GM06990 (cell line): ENCODE results near the gene TEX51.

Experiments used
- DNase-seq: peaks from one replicate; pipeline ENCODE4 v3.0.0-alpha.2; 2011; ENCODE audit not compliant: insufficient read length; ENCODE audit errors: extremely low read depth
- H3K27me3 ChIP-seq: replicated peaks from 2 replicates; pipeline ENCODE4 v1.6.0; 2011; ENCODE audit warnings: low read length; ENCODE audit not compliant: control insufficient read depth, insufficient read depth
- H3K36me3 ChIP-seq: 2 replicates; pipeline ENCODE4 v1.5.1; 2011; ENCODE audit warnings: low read length; ENCODE audit not compliant: control insufficient read depth, insufficient read depth
- H3K4me3 ChIP-seq: replicated peaks from 2 replicates; pipeline ENCODE4 v1.5.1; 2011; ENCODE audit warnings: low read depth, mild to moderate bottlenecking, control low read depth, low read length
- TF ChIP-seq, protein P1 (sequence below): IDR thresholded peaks from 2 replicates; pipeline ENCODE4 v1.5.1; 2011; ENCODE audit warnings: low read length, control low read depth, mild to moderate bottlenecking, inconsistent platforms; ENCODE audit not compliant: insufficient read depth, poor library complexity, severe bottlenecking

The TEX51 gene

DNA sequence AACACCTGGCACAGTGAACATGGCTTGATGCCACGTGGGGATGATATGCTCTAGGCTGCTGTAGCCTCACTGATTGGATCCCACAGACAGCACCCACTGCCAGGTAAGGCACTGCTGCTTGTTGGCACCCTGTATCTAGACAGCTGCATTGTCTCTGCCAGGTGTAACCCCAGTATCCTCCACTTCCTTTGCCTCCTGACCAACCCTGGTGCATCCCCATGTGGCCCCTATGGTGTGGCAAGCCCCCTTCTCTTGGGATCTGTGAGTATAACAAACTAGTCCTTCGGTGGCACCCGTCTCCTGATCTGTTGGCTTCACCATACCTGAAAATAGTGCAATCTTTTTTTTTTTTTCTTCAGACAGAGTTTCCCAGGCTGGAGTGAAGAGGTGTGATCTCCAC lies 11.1 kb downstream of the TEX51 start:
- TF ChIP-seq, protein P1, sequence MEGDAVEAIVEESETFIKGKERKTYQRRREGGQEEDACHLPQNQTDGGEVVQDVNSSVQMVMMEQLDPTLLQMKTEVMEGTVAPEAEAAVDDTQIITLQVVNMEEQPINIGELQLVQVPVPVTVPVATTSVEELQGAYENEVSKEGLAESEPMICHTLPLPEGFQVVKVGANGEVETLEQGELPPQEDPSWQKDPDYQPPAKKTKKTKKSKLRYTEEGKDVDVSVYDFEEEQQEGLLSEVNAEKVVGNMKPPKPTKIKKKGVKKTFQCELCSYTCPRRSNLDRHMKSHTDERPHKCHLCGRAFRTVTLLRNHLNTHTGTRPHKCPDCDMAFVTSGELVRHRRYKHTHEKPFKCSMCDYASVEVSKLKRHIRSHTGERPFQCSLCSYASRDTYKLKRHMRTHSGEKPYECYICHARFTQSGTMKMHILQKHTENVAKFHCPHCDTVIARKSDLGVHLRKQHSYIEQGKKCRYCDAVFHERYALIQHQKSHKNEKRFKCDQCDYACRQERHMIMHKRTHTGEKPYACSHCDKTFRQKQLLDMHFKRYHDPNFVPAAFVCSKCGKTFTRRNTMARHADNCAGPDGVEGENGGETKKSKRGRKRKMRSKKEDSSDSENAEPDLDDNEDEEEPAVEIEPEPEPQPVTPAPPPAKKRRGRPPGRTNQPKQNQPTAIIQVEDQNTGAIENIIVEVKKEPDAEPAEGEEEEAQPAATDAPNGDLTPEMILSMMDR = no peak
- Histone ChIP-seq H3K4me3 (no peak overlapping the region), H3K36me3 (no peaks in the 10 kb centered on the region), H3K27me3 (no peaks in the 10 kb centered on the region)
- DNase-seq = no peak

DNA sequence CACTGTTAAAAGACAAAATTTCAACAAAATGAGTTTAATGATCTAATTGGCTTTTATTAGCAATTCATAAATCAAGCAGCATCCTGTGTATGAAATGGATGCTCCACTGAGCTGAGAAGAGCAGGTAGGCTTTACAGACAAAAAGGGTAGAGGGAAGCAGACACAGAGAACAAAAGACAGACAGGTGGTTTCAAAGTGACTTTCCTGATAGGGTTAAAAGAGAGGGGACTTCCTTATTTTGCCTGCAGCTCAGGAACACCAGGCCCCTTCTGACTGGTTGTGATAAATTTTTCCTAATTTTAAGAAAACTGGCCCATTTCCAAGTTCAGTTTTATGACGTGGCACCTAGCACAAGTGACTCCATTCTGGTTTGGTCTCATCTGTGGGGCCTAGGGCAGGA lies 11.9 kb downstream of the TEX51 start:
- Histone ChIP-seq H3K4me3 (no peak overlapping the region), H3K36me3 (no peaks in the 10 kb centered on the region), H3K27me3 (no peaks in the 10 kb centered on the region)
- no peak for DNase-seq
- TF ChIP-seq, protein P1 = no peak

DNA sequence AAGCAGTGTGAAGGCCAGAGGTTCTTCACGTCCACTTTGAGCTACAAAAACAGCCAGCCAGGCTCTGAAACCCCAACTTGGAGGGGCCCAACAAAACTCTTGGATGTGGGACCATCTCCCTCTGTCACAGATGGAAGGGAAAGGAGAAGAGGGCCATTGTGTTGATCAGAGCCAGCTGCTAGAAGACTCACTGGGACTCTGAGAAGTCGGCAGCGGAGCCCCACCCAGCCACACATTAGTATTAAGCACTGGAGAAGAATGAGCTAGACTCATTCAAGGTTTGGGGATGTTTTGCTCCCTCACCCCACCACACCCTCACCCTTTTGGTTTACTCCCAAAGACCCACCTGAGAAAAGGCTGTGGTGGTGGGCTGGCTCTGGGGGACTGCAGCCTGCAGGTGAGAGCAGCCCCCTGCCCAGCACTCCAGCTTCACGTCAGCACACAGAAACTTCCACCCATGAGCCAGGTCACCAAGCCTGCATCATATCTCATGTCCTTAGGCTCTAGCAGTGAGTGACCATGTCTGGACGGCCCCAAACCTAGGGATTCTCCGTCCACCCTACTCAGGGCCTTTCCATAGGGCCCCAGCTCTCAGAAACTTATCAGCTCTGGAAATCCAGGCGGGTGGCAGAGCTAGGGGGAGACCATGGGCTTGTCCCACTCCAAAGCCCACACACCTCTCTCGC lies 12.6 kb downstream of the TEX51 start:
- Histone ChIP-seq H3K4me3 (no peak overlapping the region), H3K27me3 (no peaks in the 10 kb centered on the region), H3K36me3 (no peaks in the 10 kb centered on the region)
- TF ChIP-seq, protein P1 = no peak
- no peak for DNase-seq

DNA sequence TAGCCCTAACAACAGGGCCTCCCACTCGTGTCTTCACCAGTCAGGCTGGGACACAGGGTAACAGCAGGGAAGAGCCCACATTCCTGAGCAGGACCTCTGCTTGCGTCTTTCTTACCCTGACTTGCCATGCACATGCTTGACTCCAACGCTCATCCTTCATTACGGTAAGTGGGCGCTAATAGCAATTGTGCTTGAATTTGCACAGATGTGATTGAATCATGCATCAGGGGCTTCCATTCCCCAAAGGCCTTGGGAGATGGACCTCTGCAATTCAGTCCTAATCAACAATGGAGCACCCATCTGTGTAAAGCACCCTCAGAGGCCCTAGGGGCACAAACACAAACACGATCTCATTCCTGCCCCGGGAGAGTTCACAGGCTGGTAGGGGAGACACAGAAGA lies 13.5 kb downstream of the TEX51 start:
- TF ChIP-seq, protein P1 = no peak
- Histone ChIP-seq H3K27me3 (no peaks in the 10 kb centered on the region), H3K4me3 (no peak overlapping the region), H3K36me3 (no peaks in the 10 kb centered on the region)
- no peak for DNase-seq

DNA sequence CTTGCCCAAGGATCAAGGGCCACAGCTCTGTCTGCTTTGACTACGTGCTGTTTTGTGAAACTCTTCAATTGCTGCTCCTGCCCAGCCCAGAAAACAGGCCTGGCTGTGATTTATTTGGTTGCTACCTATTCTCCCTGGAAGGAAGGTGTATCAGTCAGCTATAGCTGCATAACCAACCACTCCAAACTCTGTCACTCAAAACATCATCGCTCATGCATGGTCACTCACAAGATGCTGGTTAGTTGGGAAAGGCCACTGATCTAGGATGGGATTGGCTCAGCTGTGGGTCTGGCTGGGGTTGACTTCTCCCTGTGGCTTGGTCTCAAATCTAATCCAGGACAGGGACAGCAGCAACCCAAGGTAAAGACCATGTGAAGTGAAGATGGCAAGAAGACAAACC lies 14.6 kb downstream of the TEX51 start:
- DNase-seq = no peak
- TF ChIP-seq, protein P1 = no peak
- Histone ChIP-seq H3K4me3 (no peak overlapping the region), H3K36me3 (no peaks in the 10 kb centered on the region), H3K27me3 (no peaks in the 10 kb centered on the region)
